GM12892 (cell line): ENCODE data around the gene PLK1.

Experiments
- POLR2A ChIP-seq: IDR thresholded peaks from 2 replicates; pipeline ENCODE4 v1.6.1; 2011; ENCODE audit warnings: low read depth, low read length, control low read depth
- POLR2AphosphoS5 ChIP-seq: IDR thresholded peaks from 2 replicates; pipeline ENCODE4 v1.6.1; 2011; ENCODE audit warnings: low read depth, low read length, control low read depth

DNA sequence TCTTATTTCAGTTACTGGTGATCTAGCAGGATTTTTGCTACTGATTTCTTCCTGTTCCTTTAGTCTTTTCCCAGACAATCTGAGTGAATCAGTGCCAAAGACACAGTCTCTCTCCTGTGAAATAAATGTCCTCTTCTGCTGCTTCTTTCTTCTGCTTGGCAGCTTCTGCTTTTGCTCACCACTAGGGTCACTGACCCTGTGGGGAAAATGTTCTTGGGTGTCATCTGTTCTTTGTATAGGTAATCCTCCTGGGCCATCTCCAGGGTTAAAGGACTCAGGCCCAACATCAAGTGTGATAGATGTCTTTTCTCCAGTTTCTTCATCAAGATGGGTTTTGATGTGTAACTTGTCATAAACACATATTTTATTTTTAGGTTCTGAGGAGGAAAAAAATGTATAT is 42.7 kb upstream of the PLK1 start:
- TF ChIP-seq POLR2AphosphoS5: no peak
- no peak for TF ChIP-seq POLR2A
